Thyroid gland (tissue), 4 donors: ENCODE measurements around the gene EDIL3. TPM values are rescaled to one million over a fixed set of nuclear protein-coding genes. Genes with fewer than 3 reads are reported as not detected.

Experiments used
- DNase-seq, 2 donors: peaks; one replicate each; pipeline ENCODE4 v3.0.0-alpha.2; 2019
- H3K27ac ChIP-seq, 3 donors: fragments of 200-600 bp; sonication (generic); 1 replicate in 2 of 3; 2 replicates in 1 of 3; pipeline ENCODE4 v1.5.1; 2016 to 2019; ENCODE audit warnings: mild to moderate bottlenecking in 1 of 3, moderate library complexity in 1 of 3
- H3K27me3 ChIP-seq: fragments of 200-600 bp; sonication (generic); one replicate; pipeline ENCODE4 v1.5.1; 2019
- H3K36me3 ChIP-seq, 2 donors: fragments of 200-600 bp; sonication (generic); one replicate each; pipeline ENCODE4 v1.5.1; 2016 to 2019
- H3K4me1 ChIP-seq, 2 donors: fragments of 200-600 bp; sonication (generic); one replicate each; pipeline ENCODE4 v1.5.1; 2017 to 2019
- H3K4me3 ChIP-seq, 3 donors: fragments of 200-600 bp; sonication (generic); replicated peaks in 1 of 3; 1 replicate in 2 of 3; 2 replicates in 1 of 3; pipeline ENCODE4 v1.5.1; 2016; ENCODE audit warnings: mild to moderate bottlenecking in 1 of 3
- H3K9me3 ChIP-seq: fragments of 200-600 bp; sonication (generic); one replicate; pipeline ENCODE4 v1.5.1; 2017
- CTCF ChIP-seq, 6 experiments: fragments of 200-600 bp in 3 of 6; fragments of 450-650 bp in 3 of 6; sonication (generic) in 3 of 6; IDR thresholded peaks; one replicate each; pipeline ENCODE4 v1.5.1; 2016 to 2019; ENCODE audit warnings: antibody characterized with exemption in 6 of 6, mild to moderate bottlenecking in 2 of 6, inconsistent platforms in 1 of 6, moderate library complexity in 1 of 6
- POLR2A ChIP-seq, 2 donors: fragments of 450-650 bp; IDR thresholded peaks; one replicate each; pipeline ENCODE4 v1.6.1; 2017; ENCODE audit warnings: antibody characterized with exemption in 2 of 2, mild to moderate bottlenecking in 2 of 2, moderate library complexity in 1 of 2
- WGBS, 2 donors: methylation state at CpG; one replicate each; pipeline ENCODE4 v1.1.5; 2017; 5-methylcytosine and 5-hydroxymethylcytosine counted together
- intact Hi-C: fragments of 100-400 bp; cut with DNase I; formaldehyde crosslinking; loops from one replicate; pipeline ENCODE4 v1.15.1; 2023
- total RNA-seq, 4 donors: library from RNA; depleted of rRNA; stranded (reverse); fragments of >200 nt; gene quantifications; one replicate each; pipeline ENCODE4 v1.2.3, GENCODE V29; 2016

Gene EDIL3
- total RNA-seq, 4 donors from 2014 or later: 2.0 to 5.5 (median 3.3) TPM

DNA sequence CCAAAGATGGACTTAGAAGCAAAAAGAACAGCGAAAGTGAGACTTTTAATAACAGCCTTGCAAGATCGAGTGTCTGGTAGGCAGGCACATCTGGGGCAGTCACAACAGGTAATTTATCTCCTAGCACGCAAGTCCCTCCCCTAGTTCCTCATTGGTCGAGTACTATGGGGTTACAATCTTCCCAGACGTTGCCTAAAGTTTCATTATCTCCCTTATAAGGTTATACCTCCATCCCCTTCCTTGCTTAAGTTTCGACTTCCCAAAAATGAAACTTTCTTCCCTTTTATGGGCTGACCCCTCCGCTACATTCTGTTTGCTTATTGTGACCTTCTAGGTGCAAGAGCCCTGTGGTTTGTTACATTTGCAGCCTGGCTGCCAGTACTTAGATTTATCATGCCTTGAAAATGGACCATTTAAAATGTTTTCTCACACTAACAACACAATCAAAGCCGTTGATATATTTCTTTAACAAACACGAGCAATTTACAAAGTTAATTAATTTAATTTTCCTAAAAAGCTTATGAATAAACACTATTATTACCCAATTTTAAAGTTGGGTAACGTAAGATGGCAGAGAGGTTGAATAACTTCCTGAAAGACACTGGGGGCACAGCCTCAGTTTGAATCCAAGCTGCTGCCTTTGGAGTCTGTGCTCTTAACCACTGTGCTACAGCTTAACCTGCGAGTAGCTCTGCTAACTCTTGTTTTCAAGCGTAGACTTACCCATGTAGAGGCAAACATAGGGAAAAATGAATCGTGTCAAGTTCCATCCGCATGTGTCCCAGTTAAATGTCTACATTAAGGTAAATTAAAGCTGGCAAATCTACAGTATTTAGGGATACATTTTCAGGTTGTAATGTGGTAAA is 91.7 kb downstream of the EDIL3 start:
- TF ChIP-seq POLR2A (IDR thresholded peaks at IDR 0.05) (no peak), CTCF (IDR thresholded peaks at IDR 0.05) (no peak)
- H3K4me3 ChIP-seq: no peak overlapping the region

GRCh38 chr5:84292000-84292642 is 92.6 kb downstream of the EDIL3 start:
- TF ChIP-seq POLR2A (IDR thresholded peaks at IDR 0.05) (no peak), CTCF (IDR thresholded peaks at IDR 0.05) (no peak)
- Histone ChIP-seq H3K4me3 (no peak overlapping the region), H3K27me3 (no peaks in the 10 kb centered on the region), H3K36me3 (no peaks in the 10 kb centered on the region), H3K27ac (no peak overlapping the region), H3K4me1 (no peaks in the 10 kb centered on the region), H3K9me3 (no peaks in the 10 kb centered on the region)
- no peak for DNase-seq
- intact Hi-C loops: no loop called here
- 92 to 94% methylated on average over 1 of the region's 1 CpG for WGBS, 2 donors

More for the DNA sequence above, 91.7 kb downstream of the EDIL3 start:
- no peak for DNase-seq
- H3K27ac ChIP-seq: no peak overlapping the region
- H3K4me1 ChIP-seq: no peaks in the 10 kb centered on the region
- intact Hi-C loops: no loop called here
- no peaks in the 10 kb centered on the region for H3K36me3 ChIP-seq
- no peaks in the 10 kb centered on the region for H3K9me3 ChIP-seq
- WGBS, 2 donors: 81 to 86% methylated on average over 14 of the region's 14 CpGs
- no peaks in the 10 kb centered on the region for H3K27me3 ChIP-seq

DNA sequence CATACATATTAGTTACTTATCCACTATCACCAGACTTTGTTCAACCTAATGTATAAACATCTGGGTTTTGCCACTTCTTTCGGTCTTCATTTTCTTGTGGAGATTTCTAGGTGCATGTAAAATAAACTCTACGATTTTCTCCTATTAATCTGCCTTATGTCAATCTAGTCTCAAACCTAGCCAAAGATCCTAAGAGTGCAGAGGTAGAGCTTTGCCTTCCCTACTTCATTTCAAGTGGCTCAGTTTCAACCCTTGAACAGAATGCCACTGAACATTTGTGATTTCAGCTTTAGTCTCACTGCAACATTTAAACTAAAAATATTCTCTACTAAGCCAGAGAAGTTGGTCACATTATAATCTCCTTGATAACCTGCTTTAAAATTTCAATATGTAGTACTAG is 94.0 kb downstream of the EDIL3 start:
- intact Hi-C loops: no loop called here
- no peak overlapping the region for H3K27ac ChIP-seq

DNA sequence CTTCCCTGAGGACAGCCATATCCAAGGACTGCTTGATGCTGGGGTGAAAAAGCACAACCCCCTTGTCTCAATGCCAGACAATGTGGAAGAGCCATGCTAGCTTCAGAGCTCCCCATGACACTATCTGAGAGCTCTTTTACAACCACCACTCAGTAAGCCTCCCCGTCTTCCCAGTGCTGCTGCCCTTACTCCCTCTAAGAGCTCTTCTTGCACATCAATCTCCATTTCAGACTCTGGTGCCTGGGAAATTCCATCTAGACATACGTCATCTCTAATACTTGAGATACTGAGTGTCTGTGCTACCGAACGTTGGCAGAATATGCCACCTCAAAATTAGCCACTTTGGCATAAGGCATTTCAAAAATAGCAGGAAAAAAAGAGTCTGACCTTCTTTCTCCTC is 94.5 kb downstream of the EDIL3 start:
- no peak for TF ChIP-seq CTCF (IDR thresholded peaks at IDR 0.05)
- no peak for TF ChIP-seq POLR2A (IDR thresholded peaks at IDR 0.05)
- Histone ChIP-seq H3K4me3 (no peak overlapping the region), H3K4me1 (no peaks in the 10 kb centered on the region), H3K9me3 (no peaks in the 10 kb centered on the region), H3K27ac (no peak overlapping the region), H3K36me3 (no peaks in the 10 kb centered on the region), H3K27me3 (no peaks in the 10 kb centered on the region)
- peak; percentile 3 to 4 for DNase-seq
- intact Hi-C loops: no loop called here
- 35 to 42% methylated on average over 4 of the region's 4 CpGs for whole genome bisulfite sequencing, 2 donors

More for the DNA sequence above, 94.0 kb downstream of the EDIL3 start:
- H3K27me3 ChIP-seq: no peaks in the 10 kb centered on the region
- 42 to 44% methylated on average over 2 of the region's 2 CpGs for WGBS, 2 donors
- no peaks in the 10 kb centered on the region for H3K36me3 ChIP-seq
- H3K4me3 ChIP-seq: no peak overlapping the region
- no peaks in the 10 kb centered on the region for H3K9me3 ChIP-seq
- H3K4me1 ChIP-seq: no peaks in the 10 kb centered on the region
- no peak for DNase-seq
- no peak for TF ChIP-seq POLR2A (IDR thresholded peaks at IDR 0.05)

GRCh38 chr5:84287951-84288350 is 96.7 kb downstream of the EDIL3 start:
- TF ChIP-seq CTCF (IDR thresholded peaks at IDR 0.05): no peak
- no peak for TF ChIP-seq POLR2A (IDR thresholded peaks at IDR 0.05)
- no peaks in the 10 kb centered on the region for H3K9me3 ChIP-seq
- 85 to 88% methylated on average over 4 of the region's 4 CpGs for WGBS, 2 donors
- no peak overlapping the region for H3K4me3 ChIP-seq
- no peaks in the 10 kb centered on the region for H3K4me1 ChIP-seq
- no peak overlapping the region for H3K27ac ChIP-seq
- intact Hi-C loops: no loop called here
- H3K27me3 ChIP-seq: no peaks in the 10 kb centered on the region
- H3K36me3 ChIP-seq: no peaks in the 10 kb centered on the region
- no peak for DNase-seq
